A673 (cell line): Measurements from ENCODE around the gene NCAM2.

Source experiments
- CTCF ChIP-seq: fragments of 300-800, 200-600 bp; sonication (generic); conservative IDR thresholded peaks from 2 replicates; pipeline ENCODE4 v1.5.1; 2017; ENCODE audit warnings: low read depth, mild to moderate bottlenecking, antibody characterized with exemption, low read length, moderate library complexity, mixed read lengths
- EZH2 ChIP-seq: fragments of 200-600 bp; sonication (generic); IDR thresholded peaks from 2 replicates; pipeline ENCODE4 v1.6.1; 2017; ENCODE audit warnings: borderline replicate concordance, low read depth, mild to moderate bottlenecking, mixed read lengths, antibody characterized with exemption, low read length; ENCODE audit not compliant: poor library complexity, severe bottlenecking

- TF ChIP-seq CTCF: no peak
- TF ChIP-seq EZH2: no peak
These were observed 31.0 kb downstream of the NCAM2 start for GRCh38 chr21:21029164-21029563.
